GM19043 (cell line): Measurements from ENCODE around the gene MED25.

Experiments used
- ATAC-seq: cut with Tn5 transposase; IDR thresholded peaks from one replicate; pipeline ENCODE4 v1.9.1; 2021; ENCODE audit warnings: low read depth; ENCODE audit not compliant: unreplicated experiment

The MED25 gene

DNA sequence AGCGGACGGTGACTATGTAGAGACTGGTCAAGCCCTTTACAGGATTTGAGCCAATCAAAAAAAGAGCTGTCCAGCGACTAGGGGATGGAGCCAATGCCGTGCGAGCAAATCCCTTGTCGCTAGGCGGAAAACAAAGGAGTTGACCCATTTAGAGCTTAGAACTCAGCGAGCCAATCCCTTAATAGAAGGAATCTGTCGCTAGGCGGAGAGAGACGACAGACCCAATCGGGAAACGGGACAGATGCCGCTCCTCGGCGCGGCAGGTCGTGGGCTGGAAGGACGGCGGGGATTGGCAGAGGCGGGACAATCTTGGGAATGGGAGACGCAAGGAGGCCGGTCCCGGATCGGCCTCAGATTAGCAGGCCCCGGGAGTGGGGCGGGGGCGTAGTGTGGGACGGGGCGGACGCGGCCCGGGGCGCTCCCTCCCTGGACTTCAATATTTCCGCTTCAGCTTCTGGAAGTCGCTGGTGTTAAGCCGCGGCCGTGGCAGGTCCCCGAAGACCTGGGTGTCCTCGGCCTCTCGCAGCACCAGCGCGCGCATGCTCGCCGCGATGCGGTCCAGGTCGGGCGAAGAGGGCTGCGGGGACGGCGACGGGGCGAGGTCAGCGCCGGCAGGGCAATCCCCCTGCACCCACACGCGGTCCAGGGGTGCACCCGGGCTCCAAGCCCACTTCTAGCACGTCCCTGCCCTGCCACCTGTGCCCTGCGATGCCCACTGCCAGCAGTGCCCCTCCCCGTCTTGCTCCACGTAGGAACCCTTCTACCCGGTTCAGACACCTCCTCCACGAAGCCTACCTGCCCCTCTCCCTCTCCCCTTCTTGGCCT, 51.6 kb downstream of the MED25 start:
- ATAC-seq: peak; percentile 78

- ATAC-seq: no peak
Measured at GRCh38 chr19:49870309-49870901, 52.3 kb downstream of the MED25 start.

DNA sequence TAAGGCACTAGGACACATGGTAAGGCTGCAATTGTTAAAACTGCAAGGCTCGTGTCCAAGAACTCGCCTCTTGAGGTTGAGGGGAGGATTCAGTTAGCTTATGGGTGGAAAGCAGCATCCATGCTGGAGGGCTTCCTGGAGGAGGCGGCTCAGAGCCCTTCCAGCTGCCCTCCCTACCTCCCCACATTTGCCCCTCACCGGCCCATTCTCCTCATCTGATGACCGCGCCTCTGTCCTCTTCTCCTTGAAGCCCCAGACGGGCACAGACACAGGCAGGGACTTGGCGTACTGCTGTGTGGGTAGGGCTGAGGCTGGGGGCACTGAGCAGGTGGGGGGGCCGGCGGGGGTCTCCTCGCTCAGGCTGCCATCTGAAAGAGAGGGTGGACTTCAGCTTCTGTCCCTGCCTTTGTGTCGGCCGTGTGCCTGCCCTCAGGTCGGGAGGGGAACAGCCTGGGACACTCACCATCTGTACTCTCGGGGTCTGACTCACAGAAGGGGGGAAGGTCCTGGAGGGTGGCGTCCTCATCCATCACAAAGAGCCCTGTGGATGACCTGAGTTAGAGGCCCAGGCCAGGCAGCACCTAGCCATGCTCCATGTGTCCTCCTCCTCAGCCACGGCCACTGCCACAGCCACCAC, 53.4 kb downstream of the MED25 start:
- ATAC-seq: no peak

DNA sequence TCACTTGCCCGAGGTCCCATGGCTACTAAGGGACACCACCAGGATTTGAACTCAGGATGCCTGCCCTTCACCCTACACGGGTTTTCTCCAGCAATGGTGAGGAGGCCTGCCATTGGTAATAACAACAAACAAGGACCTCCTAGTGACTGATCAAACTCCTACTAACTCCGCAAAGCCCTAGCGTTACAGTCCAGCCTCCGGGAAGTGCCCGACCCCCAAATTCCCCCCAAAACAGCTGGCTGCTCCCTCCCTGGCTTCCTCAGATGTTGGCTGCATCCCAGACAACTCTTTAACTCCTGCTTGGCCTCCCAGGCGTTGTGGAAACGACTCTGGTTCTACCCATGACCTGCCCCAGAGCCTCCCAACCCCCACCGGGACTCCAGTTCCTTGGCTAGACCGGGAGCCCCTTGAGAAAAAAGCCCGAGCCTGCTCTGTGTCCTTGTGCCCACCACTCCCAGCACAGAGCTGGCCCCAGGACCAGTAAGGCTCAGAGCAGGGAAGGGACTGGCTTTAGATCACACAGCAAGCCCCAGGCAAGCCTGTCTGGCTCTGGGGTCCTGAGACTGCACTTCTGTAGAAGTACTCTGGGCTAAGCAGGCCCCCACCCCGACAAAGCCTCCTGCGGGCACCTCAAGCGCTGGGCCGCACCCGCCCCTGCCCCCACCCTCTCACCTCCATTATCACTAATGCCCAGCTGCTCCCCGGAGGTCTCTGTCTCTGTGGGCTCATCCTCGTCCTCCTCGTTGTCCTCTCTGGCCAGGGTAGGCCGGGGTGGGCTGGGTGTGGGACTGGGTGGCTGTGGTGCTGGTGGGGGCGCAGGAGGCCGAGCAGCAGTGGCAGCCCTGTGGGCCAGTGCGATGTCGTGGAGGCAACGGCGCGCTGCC, 54.4 kb downstream of the MED25 start:
- ATAC-seq: no peak

GRCh38 chr19:49873129-49873521, 55.0 kb downstream of the MED25 start:
- no peak for ATAC-seq

- ATAC-seq: no peak
Measured at GRCh38 chr19:49873834-49874233, 55.7 kb downstream of the MED25 start.

- ATAC-seq: no peak
Measured at GRCh38 chr19:49874503-49875157, 56.5 kb downstream of the MED25 start.

GRCh38 chr19:49875177-49875576, 57.1 kb downstream of the MED25 start:
- ATAC-seq: no peak

DNA sequence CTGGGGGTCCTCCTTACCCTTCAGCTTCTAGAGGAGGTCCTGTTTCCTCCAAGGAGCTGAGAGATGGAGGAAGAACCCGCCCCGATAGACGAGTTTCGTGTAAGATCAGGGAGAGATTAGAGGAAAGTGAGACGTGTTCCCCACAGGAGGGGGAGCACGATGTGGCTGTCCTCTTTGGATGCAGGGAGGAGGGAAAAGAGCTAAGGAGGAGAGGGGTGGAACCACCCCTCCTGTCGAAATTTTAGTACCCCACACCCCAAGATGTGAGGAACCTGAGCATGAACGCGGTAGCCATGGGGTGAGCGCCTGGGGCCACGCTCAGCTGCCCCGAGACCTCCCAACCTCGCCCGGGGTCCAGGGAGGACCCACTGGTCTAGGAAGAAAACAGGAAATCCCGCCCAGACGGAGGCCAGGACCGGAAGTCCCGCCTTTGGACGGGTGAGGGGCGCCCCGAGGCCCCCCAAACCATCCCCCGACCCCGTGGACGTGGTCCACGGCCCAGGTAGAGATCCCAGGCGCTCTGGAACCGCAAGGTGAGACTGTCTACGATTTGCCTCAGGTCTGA, 57.9 kb downstream of the MED25 start:
- no peak for ATAC-seq

DNA sequence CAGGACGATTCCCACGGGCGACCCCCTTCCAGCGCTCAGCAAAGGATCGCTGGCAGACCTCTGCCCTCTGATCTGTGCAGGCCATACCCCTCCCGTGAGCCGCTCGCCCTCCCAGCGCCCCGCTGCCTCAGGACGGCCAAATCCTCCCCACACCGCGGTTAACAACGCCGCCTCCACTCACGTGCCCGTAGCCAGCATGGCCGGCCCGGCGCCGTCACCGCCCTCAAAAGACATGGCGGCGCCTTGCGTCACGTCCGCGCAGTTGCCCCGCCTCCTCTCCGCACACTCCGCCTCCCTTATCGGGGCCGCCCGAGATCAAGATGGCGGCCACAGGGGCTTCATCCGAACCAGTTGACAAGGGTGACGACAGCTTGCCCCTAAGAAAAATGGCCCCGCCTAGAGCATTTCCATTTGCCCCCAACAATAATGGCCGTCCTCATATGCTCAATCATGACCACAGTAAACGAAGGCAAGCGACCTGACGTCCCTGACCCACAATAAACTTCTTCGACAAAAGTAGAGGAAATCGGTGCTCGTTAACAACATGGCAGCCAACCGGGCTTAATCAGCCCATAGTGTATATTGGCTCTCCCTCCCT, 58.4 kb downstream of the MED25 start:
- ATAC-seq: peak; percentile 41

DNA sequence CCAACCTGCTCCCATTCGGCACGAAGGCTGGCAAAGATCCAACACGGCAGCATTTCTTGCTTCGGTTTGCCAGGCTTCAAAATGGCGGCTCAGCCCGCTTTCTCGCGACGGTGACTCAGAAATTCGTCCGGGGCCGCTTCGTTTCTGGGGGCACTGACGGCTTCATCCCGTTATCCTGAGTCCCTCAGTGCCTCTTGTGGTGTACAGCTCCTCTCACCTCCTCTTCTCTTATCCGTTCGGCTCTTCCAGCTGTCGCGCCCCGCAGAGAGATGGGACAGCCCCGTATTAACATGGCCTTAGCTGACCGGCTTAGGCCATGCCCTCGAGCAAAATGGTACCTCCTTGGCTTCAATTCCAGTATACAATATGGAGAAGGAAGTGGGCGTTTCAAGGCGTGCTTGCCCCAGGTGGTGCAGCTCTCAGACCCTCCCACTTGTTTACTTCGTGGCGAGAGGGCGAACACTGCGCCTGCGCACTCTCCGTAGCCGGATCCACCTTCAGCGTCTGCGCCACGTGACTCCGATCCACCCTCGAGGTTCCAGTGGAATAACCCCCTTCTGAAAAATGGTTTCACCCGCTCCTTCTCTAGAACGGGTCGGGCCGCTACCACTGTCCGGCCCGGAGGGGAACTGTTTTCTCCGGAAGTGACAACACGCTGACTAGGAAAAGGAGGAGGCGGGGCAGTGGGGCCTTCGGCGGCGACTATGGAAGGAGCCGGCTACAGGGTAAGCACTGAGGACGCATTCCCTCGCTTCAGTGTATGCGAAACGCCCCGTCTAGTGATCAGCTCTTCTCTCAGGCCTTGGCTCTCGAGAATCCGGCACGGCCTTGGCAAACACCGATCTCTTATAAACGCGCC, 59.2 kb downstream of the MED25 start, which contains the start of the genes AKT1S1 and TBC1D17:
TSS of gene AKT1S1 (minus strand) at position 336 of the 859 bp plus-strand sequence. CDS start 4,060 bp downstream, outside the sequence.
TSS of gene TBC1D17 (plus strand) at position 683 of the 859 bp plus-strand sequence. CDS start at position 705, 22 bp downstream.
- ATAC-seq: peak; percentile 46

GRCh38 chr19:49877879-49878743, 60.0 kb downstream of the MED25 start:
- ATAC-seq: peak; percentile 42

DNA sequence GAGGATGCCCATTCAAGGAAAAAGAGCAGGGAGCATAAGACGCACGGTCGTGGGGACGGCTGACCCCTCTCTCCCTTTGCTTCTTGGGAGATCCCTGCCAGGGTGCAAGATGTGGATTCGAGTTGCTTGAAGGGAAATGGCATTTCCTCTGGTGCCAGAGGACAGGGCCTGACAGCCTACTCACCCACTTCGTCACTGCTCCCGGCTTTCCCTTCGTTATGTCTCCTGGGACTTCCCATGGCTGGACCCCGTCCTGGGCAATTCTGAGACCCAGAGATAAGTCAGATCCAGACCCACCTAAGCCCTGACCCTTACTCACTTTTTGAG, 60.6 kb downstream of the MED25 start:
- no peak for ATAC-seq

DNA sequence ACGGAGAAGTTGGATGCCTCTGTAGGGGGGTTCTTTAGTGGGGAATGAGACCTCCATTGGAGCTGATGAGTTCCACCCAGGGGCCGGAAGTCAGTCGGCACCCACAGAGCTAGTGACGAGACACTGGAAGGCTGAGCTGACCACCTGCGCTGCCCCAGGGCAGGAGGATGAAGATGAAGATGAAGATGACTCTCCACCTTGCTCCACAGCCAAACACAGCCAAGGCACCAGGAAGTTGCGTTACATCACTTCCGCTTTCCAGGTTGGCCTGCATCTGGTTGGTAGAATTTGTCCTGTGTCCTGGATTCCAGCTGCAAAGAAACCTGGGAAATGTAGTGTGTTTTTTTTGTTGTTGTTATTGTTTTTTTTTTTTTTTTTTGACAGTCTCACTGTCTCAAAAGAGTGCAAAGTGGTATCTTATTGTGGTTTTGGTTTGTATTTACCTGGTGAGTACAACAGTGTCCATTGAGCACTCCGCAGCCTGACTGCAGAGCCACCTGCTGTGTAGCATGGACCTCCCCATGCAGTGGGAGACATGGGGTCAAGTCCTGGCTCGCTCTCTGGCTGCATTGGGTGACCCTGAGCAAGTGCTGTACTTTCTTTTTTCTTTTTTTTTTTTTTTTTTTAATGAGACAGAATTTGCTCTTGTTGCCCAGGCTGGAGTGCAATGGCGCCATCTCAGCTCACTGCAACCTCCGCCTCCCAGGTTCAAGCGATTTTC, 61.3 kb downstream of the MED25 start:
- no peak for ATAC-seq

GRCh38 chr19:49880162-49880869, 62.2 kb downstream of the MED25 start:
- no peak for ATAC-seq

- no peak for ATAC-seq
Measured at GRCh38 chr19:49881186-49881585, 63.1 kb downstream of the MED25 start.
